Brain microvascular endothelial cell (primary cell): ENCODE data around the gene TEKTIP1.

Experiments used
- DNase-seq: peaks from one replicate; pipeline ENCODE4 v3.0.0-alpha.2; 2020
- H3K27ac ChIP-seq: fragments of 250-450 bp; sonication (Bioruptor Pico); 2 replicates; pipeline ENCODE4 v1.5.1; 2020; ENCODE audit warnings: mild to moderate bottlenecking, moderate library complexity
- H3K27me3 ChIP-seq: fragments of 250-450 bp; sonication (Bioruptor Pico); replicated peaks from 2 replicates; pipeline ENCODE4 v1.5.1; 2020; ENCODE audit warnings: mild to moderate bottlenecking
- H3K36me3 ChIP-seq: fragments of 250-450 bp; sonication (Bioruptor Pico); replicated peaks from 2 replicates; pipeline ENCODE4 v1.5.1; 2020; ENCODE audit warnings: mild to moderate bottlenecking
- H3K4me3 ChIP-seq: 2 replicates; pipeline ENCODE4 v1.5.1; 2011; ENCODE audit warnings: low read depth, mild to moderate bottlenecking, control low read depth, low read length, moderate library complexity
- CTCF ChIP-seq: IDR thresholded peaks from 2 replicates; pipeline ENCODE4 v1.5.1; 2011; ENCODE audit warnings: low read depth, mild to moderate bottlenecking, moderate library complexity, low read length, control low read depth, inconsistent platforms; ENCODE audit errors: missing control alignments
- in situ Hi-C: cut with HindIII; loops from 2 replicates; pipeline ENCODE4 v1.10.0; 2017; ENCODE audit warnings: low sequenced_read_pairs, low pct_ligation_motif_present

The TEKTIP1 gene

GRCh38 chr19:3510727-3511126, 28.2 kb upstream of the TEKTIP1 start:
- Histone ChIP-seq H3K36me3 (peaks cover 16% of the 10 kb centered on the region), H3K27me3 (no peaks in the 10 kb centered on the region), H3K4me3 (no peak overlapping the region), H3K27ac (no peak overlapping the region)
- in situ Hi-C loops, result no loop called here
- DNase-seq, result no peak
- no peak for TF ChIP-seq CTCF

- Histone ChIP-seq H3K36me3 (peaks cover 14% of the 10 kb centered on the region), H3K4me3 (no peak overlapping the region), H3K27ac (no peak overlapping the region), H3K27me3 (no peaks in the 10 kb centered on the region)
- in situ Hi-C loops, result no loop called here
- DNase-seq, result no peak
- TF ChIP-seq CTCF, result no peak
These were observed 27.3 kb upstream of the TEKTIP1 start for GRCh38 chr19:3511506-3512251.

- H3K36me3 ChIP-seq, result peaks cover 14% of the 10 kb centered on the region
- in situ Hi-C loops, result no loop called here
- H3K4me3 ChIP-seq, result no peak overlapping the region
- no peak for TF ChIP-seq CTCF
- H3K27me3 ChIP-seq, result no peaks in the 10 kb centered on the region
- DNase-seq, result no peak
- no peak overlapping the region for H3K27ac ChIP-seq
These were observed 26.3 kb upstream of the TEKTIP1 start for GRCh38 chr19:3512562-3513228.

GRCh38 chr19:3513229-3514140, 25.5 kb upstream of the TEKTIP1 start:
- H3K27me3 ChIP-seq, result no peaks in the 10 kb centered on the region
- peaks cover 14% of the 10 kb centered on the region for H3K36me3 ChIP-seq
- in situ Hi-C loops, result no loop called here
- no peak overlapping the region for H3K27ac ChIP-seq
- no peak overlapping the region for H3K4me3 ChIP-seq
- peak; percentile 28 for TF ChIP-seq CTCF
- DNase-seq, result no peak

GRCh38 chr19:3514930-3515329, 24.0 kb upstream of the TEKTIP1 start:
- Histone ChIP-seq H3K4me3 (no peak overlapping the region), H3K27me3 (no peaks in the 10 kb centered on the region), H3K27ac (no peak overlapping the region), H3K36me3 (peaks cover 11% of the 10 kb centered on the region)
- no peak for TF ChIP-seq CTCF
- in situ Hi-C loops, result no loop called here
- no peak for DNase-seq
